ENCODE data around the gene DICER1. TPM values are rescaled to one million over a fixed set of nuclear protein-coding genes. Genes with fewer than 3 reads are reported as not detected.

The DICER1 gene
- total and polyA plus RNA-seq, 9 of the 15 experiments (the other 6 are each of a cell fraction or from before 2014, with no cell fraction given), result 2.5 to 23.2 (median 12.4) TPM

DNA sequence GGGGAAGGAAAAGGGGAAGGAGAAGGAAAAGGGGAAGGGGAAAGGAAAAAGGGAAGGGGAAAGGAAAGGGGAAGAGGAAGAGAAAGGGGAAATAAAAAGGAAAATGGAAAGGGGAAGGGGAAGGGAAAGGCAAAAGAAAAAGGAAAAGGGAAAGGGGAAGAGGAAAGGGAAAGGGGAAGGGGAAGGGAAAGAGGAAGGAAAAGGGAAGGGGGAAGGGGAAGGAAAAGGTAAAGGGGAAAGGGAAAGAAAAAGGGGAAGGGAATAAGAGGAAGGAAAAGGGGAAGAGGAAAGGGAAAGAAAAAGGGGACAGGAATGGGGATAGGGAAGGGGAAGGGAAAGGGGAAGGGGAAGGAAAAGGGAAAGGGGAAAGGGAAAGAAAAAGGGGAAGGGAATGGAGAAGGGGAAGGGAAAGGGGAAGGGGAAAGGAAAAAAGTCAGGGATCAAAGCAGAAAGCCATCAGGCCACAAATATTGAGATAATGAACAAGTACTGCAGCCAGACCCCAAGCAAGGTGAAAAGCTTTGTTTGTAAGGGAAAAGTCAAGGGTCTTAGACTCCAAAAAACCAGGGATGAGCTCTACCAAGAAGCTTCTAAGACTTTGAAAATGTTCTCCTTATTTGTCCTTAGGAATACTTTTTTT is 20.0 kb downstream of the DICER1 start:
- TF ChIP-seq HNRNPK (IDR thresholded peaks at IDR 0.05; ENCODE audit: low read depth, low read length, poor library complexity, severe bottlenecking) (peak; percentile 70), NBN (IDR thresholded peaks at IDR 0.05; ENCODE audit: low read depth) (no peak), RAD21 (CRISPR knock-in tag; conservative IDR thresholded peaks at IDR 0.05 in 1 of 2, IDR thresholded peaks at IDR 0.05 in 1 of 2) (no peak), KAT7 (CRISPR knock-in tag; IDR thresholded peaks at IDR 0.05; ENCODE audit: borderline replicate concordance) (no peak), MTA1 (IDR thresholded peaks at IDR 0.05; ENCODE audit: borderline replicate concordance) (peak; percentile 34; the same call in 1 of the 2 replicates), ETV6 (IDR thresholded peaks at IDR 0.05; ENCODE audit: borderline replicate concordance in 1 of 2, low read depth in 2 of 2, low read length in 1 of 2) (peak in 1 of 2 experiments; percentile 34; a peak in 2 of 4 replicates), ETV6 (CRISPR knock-in tag; IDR thresholded peaks at IDR 0.05; ENCODE audit: borderline replicate concordance) (no peak)
- TF ChIP-seq, protein P1, sequence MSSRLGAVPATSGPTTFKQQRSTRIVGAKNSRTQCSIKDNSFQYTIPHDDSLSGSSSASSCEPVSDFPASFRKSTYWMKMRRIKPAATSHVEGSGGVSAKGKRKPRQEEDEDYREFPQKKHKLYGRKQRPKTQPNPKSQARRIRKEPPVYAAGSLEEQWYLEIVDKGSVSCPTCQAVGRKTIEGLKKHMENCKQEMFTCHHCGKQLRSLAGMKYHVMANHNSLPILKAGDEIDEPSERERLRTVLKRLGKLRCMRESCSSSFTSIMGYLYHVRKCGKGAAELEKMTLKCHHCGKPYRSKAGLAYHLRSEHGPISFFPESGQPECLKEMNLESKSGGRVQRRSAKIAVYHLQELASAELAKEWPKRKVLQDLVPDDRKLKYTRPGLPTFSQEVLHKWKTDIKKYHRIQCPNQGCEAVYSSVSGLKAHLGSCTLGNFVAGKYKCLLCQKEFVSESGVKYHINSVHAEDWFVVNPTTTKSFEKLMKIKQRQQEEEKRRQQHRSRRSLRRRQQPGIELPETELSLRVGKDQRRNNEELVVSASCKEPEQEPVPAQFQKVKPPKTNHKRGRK (tag; IDR thresholded peaks at IDR 0.05), result peak; percentile 85
- H4K20me1 ChIP-seq (replicated peaks; ENCODE audit: control insufficient read depth, insufficient read depth, low read length), result no peaks in the 10 kb centered on the region
- no peak overlapping the region for H3K9ac ChIP-seq (ENCODE audit: insufficient read depth in 1 of 2, low read depth in 2 of 2, low read length in 2 of 2)
- no peak overlapping the region for H3K27ac ChIP-seq (ENCODE audit: extremely low read depth, low read depth, low read length)
- no peak for ATAC-seq
- no peaks in the 10 kb centered on the region for H3K79me2 ChIP-seq (ENCODE audit: control insufficient read depth, insufficient read depth, low read length)
- no peak for DNase-seq (ENCODE audit: extremely low read depth in 1 of 4, low spot score in 3 of 4)
- no peaks in the 10 kb centered on the region for H3K27me3 ChIP-seq (ENCODE audit: control insufficient read depth in 2 of 2, insufficient read depth in 2 of 2, low read length in 2 of 2)
- no peaks in the 10 kb centered on the region for H3K9me3 ChIP-seq (replicated peaks; ENCODE audit: control insufficient read depth, insufficient read depth, low read depth, low read length)
- FAIRE-seq, result no peak
- H2AFZ ChIP-seq (ENCODE audit: low read depth, low read length), result no peak overlapping the region
- no peak overlapping the region for H3K4me3 ChIP-seq
- POLR2A ChIA-PET, result interaction anchor here (1.5 kb wide), 1 partner anchor 19 kb away, joined by 4 read pairs; no protein-coding TSS in a partner anchor
- no peak overlapping the region for H3K4me2 ChIP-seq (ENCODE audit: insufficient read depth, low read length)
- H3K36me3 ChIP-seq (ENCODE audit: control insufficient read depth, insufficient read depth, low read length), result peaks cover 8% of the 10 kb centered on the region; the same call in 1 of the 3 replicates
- H3K9me1 ChIP-seq (ENCODE audit: control insufficient read depth, insufficient read depth, low read length), result no peaks in the 10 kb centered on the region
- CTCF ChIA-PET (ENCODE audit: low intra/inter-chr PET ratio), result no interaction called here
- no TSS peak for BruUV-seq (replicated peaks)
- intact Hi-C loops (cut with micrococcal nuclease) (no loop called here), in situ Hi-C loops (cut with MboI) (no loop called here)
- H3K4me1 ChIP-seq (replicated peaks in 1 of 2; ENCODE audit: control insufficient read depth in 2 of 2, insufficient read depth in 2 of 2, low read length in 2 of 2), result no peaks in the 10 kb centered on the region

Data from K562 (cell line).